Body of pancreas (tissue), 4 donors: ENCODE results near the gene MIAT. TPM values are rescaled to one million over a fixed set of nuclear protein-coding genes. Genes with fewer than 3 reads are reported as not detected.

Experiments
- ATAC-seq: fragments of 150-250 bp; one replicate; pipeline ENCODE4 v1.9.1; 2016
- DNase-seq, 4 donors: peaks; one replicate each; pipeline ENCODE4 v3.0.0-alpha.2; 2019
- H3K27ac ChIP-seq, 4 donors: fragments of 200-600 bp; sonication (generic); 1 replicate in 3 of 4; 2 replicates in 1 of 4; pipeline versions ENCODE4 v1.5.1 to v1.6.1; 2016 to 2019; ENCODE audit warnings: mild to moderate bottlenecking in 1 of 4, mixed read lengths in 1 of 4, moderate library complexity in 1 of 4
- H3K27me3 ChIP-seq, 2 donors: fragments of 200-600 bp; sonication (generic); one replicate each; pipeline ENCODE4 v1.6.0; 2016; ENCODE audit warnings: mild to moderate bottlenecking in 1 of 2
- H3K36me3 ChIP-seq, 2 donors: fragments of 200-600 bp; sonication (generic); replicated peaks in 1 of 2; 2 replicates each; pipeline ENCODE4 v1.5.1; 2016; ENCODE audit warnings: low read depth in 2 of 2; ENCODE audit not compliant: insufficient read depth in 1 of 2
- H3K4me1 ChIP-seq: fragments of 200-600 bp; sonication (generic); one replicate; pipeline ENCODE4 v1.6.0; 2016
- H3K4me3 ChIP-seq, 2 donors: fragments of 200-600 bp; sonication (generic); 1 replicate in 1 of 2; 2 replicates in 1 of 2; pipeline ENCODE4 v1.5.1; 2016 to 2019
- H3K9me3 ChIP-seq, 3 donors: fragments of 200-600 bp; sonication (generic); 1 replicate in 2 of 3; 2 replicates in 1 of 3; pipeline ENCODE4 v1.5.1; 2016
- POLR2A ChIP-seq, 3 donors: fragments of 450-650 bp; IDR thresholded peaks; one replicate each; pipeline ENCODE4 v1.6.1; 2016; ENCODE audit warnings: antibody characterized with exemption in 3 of 3, mild to moderate bottlenecking in 2 of 3
- WGBS, 2 donors: methylation state at CpG; one replicate each; pipeline ENCODE4 v1.1.5; 2017; 5-methylcytosine and 5-hydroxymethylcytosine counted together
- intact Hi-C: fragments of 100-400 bp; cut with DNase I; formaldehyde crosslinking; loops from one replicate; pipeline ENCODE4 v1.15.1; 2023
- total RNA-seq, 2 donors: library from RNA; depleted of rRNA; stranded (reverse); fragments of >200 nt; gene quantifications; one replicate each; pipeline ENCODE4 v1.1.0, GENCODE V29; 2016
- TF ChIP-seq, protein P1 (sequence below), 7 experiments: fragments of 450-650 bp in 4 of 7; fragments of 200-600 bp in 3 of 7; sonication (generic) in 3 of 7; IDR thresholded peaks; one replicate each; pipeline ENCODE4 v1.5.1; 2016 to 2019; ENCODE audit warnings: antibody characterized with exemption in 7 of 7

Gene MIAT
- total RNA-seq, 2 donors from 2014 or later = 1.0 to 2.6 TPM

DNA sequence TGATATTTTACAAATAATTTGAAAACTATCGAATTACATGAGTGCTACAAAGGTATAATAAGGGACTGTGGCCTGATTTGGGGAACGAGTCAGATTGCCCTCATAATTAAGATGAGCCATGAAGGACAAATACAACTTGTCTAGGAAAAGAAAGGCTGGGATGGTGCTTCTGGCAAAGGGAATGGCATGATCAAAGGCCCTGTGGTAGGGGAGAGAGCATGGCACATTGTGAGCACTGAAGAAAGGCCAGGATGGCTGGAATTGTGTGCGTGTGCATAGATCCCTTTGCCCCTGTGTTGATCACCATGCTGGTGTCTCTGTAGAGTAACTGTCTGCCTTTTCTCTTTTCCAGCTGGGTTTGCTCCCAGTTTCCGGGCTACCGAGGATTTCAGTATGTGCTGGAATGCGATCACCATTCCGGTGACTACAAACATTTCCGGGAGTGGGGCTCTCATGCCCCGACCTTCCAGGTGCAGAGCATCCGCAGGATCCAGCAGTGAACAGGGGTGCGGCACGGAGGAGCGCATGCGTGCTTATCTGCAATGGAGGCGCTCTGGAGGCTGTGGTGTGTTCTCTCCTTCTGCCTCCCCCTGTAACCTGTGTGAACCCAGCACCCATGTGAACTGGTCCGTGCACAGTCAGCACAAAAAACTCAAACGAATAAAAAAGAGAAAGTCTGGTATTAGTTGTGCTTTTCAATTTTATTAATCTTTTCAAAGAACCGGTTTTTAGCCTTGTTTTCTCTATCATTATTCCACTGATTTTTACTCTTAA is 27.2 kb upstream of the MIAT start:
- DNase-seq (no peak), ATAC-seq (no peak)
- 84 to 87% methylated on average over 18 of the region's 18 CpGs for WGBS, 2 donors
- Histone ChIP-seq H3K27ac (no peak overlapping the region), H3K9me3 (no peaks in the 10 kb centered on the region), H3K4me1 (no peaks in the 10 kb centered on the region), H3K27me3 (no peaks in the 10 kb centered on the region), H3K36me3 (no peaks in the 10 kb centered on the region), H3K4me3 (no peak overlapping the region)
- intact Hi-C loops = no loop called here
- TF ChIP-seq POLR2A (IDR thresholded peaks at IDR 0.05) = no peak
- TF ChIP-seq, protein P1, sequence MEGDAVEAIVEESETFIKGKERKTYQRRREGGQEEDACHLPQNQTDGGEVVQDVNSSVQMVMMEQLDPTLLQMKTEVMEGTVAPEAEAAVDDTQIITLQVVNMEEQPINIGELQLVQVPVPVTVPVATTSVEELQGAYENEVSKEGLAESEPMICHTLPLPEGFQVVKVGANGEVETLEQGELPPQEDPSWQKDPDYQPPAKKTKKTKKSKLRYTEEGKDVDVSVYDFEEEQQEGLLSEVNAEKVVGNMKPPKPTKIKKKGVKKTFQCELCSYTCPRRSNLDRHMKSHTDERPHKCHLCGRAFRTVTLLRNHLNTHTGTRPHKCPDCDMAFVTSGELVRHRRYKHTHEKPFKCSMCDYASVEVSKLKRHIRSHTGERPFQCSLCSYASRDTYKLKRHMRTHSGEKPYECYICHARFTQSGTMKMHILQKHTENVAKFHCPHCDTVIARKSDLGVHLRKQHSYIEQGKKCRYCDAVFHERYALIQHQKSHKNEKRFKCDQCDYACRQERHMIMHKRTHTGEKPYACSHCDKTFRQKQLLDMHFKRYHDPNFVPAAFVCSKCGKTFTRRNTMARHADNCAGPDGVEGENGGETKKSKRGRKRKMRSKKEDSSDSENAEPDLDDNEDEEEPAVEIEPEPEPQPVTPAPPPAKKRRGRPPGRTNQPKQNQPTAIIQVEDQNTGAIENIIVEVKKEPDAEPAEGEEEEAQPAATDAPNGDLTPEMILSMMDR (IDR thresholded peaks at IDR 0.05) = no peak

DNA sequence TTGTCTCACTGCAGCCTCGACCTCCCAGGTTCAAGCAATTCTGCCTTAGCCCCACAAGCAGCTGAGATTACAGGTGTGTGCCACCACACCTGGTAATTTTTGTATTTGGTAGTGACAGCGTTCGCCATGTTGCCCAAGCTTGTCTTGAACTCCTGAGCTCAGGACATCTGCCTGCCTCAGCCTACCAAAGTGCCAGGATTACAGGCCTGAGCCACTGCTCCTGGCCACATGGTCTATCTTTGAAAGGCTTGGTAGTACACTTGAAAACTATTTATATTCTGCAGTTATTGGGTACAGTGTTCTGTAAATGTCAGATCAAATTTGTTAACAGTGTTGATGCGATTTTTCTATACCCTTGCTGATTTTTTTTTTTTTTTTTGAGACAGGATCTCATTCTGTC is 26.1 kb upstream of the MIAT start:
- 90% methylated on average over 4 of the region's 4 CpGs for whole genome bisulfite sequencing, 2 donors
- Histone ChIP-seq H3K4me3 (no peak overlapping the region), H3K9me3 (no peaks in the 10 kb centered on the region), H3K27me3 (no peaks in the 10 kb centered on the region), H3K4me1 (no peaks in the 10 kb centered on the region), H3K27ac (no peak overlapping the region), H3K36me3 (no peaks in the 10 kb centered on the region)
- ATAC-seq (no peak), DNase-seq (no peak)
- no peak for TF ChIP-seq POLR2A (IDR thresholded peaks at IDR 0.05)
- TF ChIP-seq, protein P1 (IDR thresholded peaks at IDR 0.05) = no peak
- intact Hi-C loops = no loop called here

DNA sequence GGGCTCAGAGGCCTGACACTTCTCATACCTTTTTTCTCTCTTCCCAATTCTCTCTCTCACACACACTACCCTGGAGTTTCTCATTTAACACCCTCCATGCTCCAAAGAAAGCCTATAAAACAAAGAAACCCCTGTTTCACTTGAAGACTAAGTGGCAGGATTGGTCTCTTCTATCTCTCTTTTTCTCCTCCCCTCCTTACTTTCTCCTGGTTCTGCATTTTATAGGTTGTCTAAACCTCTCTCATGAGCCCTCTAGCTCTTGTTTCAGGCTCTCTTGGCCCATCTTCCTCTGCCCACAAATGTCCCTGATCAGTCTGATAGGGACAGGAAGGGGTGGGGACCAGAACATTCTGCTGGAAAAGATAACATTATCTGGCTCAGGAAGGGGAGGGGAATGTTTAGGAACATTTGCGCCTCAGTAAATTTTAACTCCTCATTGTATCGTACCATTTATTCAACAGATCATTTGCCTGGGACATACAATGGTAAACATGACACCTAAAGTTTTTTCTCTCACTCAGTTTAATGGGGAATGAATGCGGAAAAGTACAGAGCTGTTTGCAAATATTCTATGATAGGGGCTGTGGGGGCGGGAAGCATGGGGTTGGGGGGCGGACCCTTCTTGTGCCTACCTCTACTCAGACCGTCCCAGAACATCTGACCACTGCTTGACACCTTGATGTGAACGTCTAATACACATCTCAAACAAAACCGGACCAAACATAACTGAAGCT is 24.8 kb upstream of the MIAT start:
- no peak for DNase-seq
- no peaks in the 10 kb centered on the region for H3K36me3 ChIP-seq
- H3K27ac ChIP-seq = no peak overlapping the region
- WGBS, 2 donors = 28 to 43% methylated on average over 8 of the region's 8 CpGs
- ATAC-seq = no peak
- no peaks in the 10 kb centered on the region for H3K4me1 ChIP-seq
- no peaks in the 10 kb centered on the region for H3K9me3 ChIP-seq
- TF ChIP-seq, protein P1 (IDR thresholded peaks at IDR 0.05) = no peak
- no peak for TF ChIP-seq POLR2A (IDR thresholded peaks at IDR 0.05)
- intact Hi-C loops = no loop called here
- no peaks in the 10 kb centered on the region for H3K27me3 ChIP-seq
- H3K4me3 ChIP-seq = no peak overlapping the region

DNA sequence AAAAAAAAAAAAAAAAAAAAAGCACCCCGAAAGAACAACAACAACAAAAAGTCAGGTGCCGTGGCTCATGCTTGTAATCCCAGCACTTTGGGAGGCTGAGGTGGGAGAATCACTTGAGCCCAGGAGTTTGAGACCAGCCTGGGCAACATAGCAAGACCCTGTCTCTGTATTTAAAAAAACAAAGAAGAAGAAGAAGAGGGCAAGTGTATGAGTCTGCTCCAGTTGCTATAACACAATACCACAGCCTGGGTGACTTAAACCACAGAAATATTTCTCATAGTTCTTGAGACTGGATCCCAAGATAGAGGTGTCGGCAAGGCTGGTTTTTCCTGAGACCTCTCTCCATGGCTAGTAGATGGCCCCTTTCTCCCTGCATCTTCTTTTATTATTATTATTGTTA is 23.2 kb upstream of the MIAT start:
- no peak for ATAC-seq

More for the DNA sequence above, 23.2 kb upstream of the MIAT start:
- H3K4me1 ChIP-seq = no peaks in the 10 kb centered on the region
- no peaks in the 10 kb centered on the region for H3K36me3 ChIP-seq
- TF ChIP-seq, protein P1 (IDR thresholded peaks at IDR 0.05) = no peak
- TF ChIP-seq POLR2A (IDR thresholded peaks at IDR 0.05) = no peak
- H3K27ac ChIP-seq = no peak overlapping the region
- no peaks in the 10 kb centered on the region for H3K9me3 ChIP-seq
- intact Hi-C loops = no loop called here
- H3K27me3 ChIP-seq = no peaks in the 10 kb centered on the region
- no peak for DNase-seq
- 90 to 91% methylated on average over 3 of the region's 3 CpGs for WGBS, 2 donors
- H3K4me3 ChIP-seq = no peak overlapping the region
